Measurements from ENCODE around the gene CLEC9A. TPM values are rescaled to one million over a fixed set of nuclear protein-coding genes. Genes with fewer than 3 reads are reported as not detected.

CLEC9A gene
- total and polyA plus RNA-seq, 2 of the 8 experiments (the other 6 are each of a cell fraction or from before 2014, with no cell fraction given), result not detected

GRCh38 chr12:10021342-10021741 lies 9.1 kb upstream of the CLEC9A start (continued):
- TF ChIP-seq CTCF (IDR thresholded peaks at IDR 0.05; ENCODE audit: control extremely low read depth in 1 of 3, insufficient read depth in 1 of 3, low read depth in 1 of 3, low read length in 3 of 3) (no peak), RNF2 (IDR thresholded peaks at IDR 0.05; ENCODE audit: borderline replicate concordance, low read depth, low read length, missing control alignments, poor library complexity, severe bottlenecking) (no peak), ATF3 (IDR thresholded peaks at IDR 0.05; ENCODE audit: insufficient read depth, low read depth, low read length) (no peak), TAF7 (optimal IDR thresholded peaks at IDR 0.05; ENCODE audit: borderline replicate concordance, low read depth, low read length) (no peak), PHF8 (conservative IDR thresholded peaks at IDR 0.05; ENCODE audit: low read depth, low read length) (no peak), TBP (IDR thresholded peaks at IDR 0.05; ENCODE audit: low read depth, low read length) (no peak), RAD21 (IDR thresholded peaks at IDR 0.05 in 1 of 2, conservative IDR thresholded peaks at IDR 0.05 in 1 of 2; ENCODE audit: low read depth in 2 of 2, low read length in 2 of 2) (no peak)
